GM18867 (cell line): ENCODE data around the gene SLC7A4.

ENCODE experiments used
- ATAC-seq: cut with Tn5 transposase; IDR thresholded peaks from one replicate; pipeline ENCODE4 v1.9.1; 2021; ENCODE audit warnings: mild to moderate bottlenecking, moderate library complexity; ENCODE audit not compliant: unreplicated experiment

Gene SLC7A4

DNA sequence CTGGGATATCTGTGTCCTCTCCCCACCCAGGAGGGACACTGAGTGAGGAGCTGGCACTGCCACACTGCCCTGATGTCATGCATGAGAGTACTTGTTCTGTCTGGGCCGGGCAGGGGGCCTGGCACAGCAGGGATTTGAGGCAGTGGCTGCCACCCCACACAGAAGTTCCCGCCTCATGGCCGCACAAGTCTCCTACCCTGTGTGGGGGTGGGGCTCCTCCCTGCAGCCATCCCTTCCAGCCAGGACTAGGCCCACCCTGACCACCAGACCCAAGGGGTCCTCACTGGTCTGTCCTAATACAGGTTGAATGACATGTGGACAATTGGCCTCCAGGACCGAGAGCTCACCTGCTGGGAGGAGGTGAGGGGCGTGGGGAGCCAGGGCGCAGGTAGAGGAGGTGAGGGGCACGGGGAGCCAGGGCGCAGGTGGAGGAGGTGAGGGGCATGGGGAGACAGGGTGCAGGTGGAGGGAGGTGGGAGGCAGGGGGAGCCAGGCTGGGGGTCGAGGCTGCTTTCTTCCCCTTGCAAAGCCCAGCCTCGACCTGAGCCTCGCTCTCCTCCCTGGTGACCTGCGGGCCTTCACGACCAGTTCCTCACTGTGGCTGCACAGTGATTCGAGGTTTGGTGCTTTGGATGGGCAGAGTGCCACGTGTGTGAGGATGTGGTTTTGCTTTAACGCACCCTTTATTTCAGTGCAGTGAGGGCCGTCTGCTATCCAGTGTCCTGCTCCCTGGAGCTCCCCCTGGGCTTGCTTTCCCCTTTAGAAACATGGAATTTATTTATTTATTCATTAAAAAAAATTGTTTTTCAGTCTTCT lies 42.8 kb downstream of the SLC7A4 start:
- ATAC-seq = no peak

DNA sequence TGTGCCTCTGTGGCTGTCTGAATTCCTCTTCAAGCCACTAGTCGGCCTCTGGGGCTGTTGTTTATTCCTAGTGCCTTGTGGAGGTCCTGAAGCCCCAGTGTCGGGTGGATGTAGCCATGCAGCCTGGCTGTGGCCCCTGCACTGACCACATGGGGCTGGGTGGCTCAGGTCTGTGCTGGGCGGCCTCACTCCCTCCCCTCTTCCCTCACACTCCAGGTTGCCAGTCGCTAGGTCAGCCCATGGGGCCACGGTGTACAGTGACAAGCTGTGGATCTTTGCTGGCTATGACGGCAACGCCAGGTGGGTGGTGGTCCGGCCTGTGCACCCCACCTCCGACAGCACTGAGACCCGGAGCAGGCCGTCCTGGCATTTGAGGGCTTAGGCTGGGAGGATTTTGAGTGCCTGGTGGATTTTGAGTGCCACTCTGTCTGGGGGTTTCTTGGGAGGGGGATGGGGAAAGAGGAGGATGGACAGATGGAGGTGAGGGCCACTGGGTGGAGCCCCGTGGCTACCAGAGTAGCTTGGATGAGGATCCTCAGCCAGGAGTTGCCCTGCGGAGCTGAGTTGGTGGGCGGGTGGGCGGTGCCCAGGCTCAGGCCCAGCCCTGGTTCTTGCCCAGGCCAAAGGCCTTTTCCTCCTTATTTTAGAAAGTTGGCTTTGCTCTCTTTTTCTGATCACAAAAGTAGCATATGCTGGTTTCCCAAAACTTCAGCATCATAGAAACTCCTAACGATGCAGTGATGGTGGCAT lies 43.6 kb downstream of the SLC7A4 start:
- ATAC-seq = no peak

DNA sequence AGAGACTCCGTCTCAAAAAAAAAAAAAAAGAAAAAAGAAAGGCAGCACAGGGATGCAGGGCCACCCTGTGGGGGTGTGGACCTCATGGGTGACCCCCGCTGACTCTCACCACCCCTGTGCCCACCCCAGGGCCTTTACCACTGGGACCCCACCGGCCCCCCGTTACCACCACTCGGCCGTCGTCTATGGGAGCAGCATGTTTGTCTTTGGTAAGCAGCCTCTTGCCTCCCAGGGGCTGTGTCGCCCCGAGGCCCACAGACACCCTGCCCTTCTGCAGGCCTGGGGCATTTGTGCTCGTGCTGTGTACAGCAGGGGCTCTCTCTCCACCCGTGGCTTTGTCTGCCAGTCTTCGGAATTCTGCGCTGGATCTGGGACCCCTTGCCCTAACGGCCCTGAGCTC lies 45.0 kb downstream of the SLC7A4 start:
- no peak for ATAC-seq

DNA sequence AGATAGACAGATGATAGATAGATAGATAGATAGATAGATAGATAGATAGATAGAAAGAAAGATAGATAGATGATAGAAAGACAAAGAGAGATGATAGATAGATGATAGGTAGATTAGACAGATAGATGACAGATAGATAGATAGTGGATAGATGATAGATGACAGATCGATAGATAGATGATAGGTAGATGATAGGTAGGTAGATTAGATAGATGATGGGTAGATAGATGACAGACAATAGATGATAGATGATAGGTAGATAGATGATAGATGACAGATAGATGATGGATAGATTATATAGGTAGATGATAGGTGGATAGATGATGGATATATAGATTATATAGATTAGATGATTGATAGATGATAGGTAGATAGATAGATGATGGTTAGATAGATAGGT lies 46.0 kb downstream of the SLC7A4 start:
- no peak for ATAC-seq

DNA sequence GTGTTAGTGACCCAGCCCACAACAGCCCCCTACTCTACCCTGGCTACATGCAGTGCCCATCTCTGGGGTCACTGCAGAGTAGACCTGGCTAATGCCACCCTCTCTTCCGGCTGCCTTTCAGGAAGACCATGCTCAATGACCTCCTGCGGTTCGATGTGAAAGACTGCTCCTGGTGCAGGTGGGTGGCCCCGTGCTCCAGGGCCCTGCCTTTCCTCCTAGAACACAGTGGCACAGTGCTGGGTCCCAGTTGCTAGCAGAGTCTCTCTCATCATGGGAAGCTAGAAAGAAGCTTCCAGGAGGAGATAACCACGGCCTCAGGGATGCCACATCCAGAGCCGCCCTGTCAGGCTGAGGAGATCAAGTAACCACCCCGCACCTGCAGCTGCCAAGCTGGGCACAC lies 46.6 kb downstream of the SLC7A4 start:
- ATAC-seq = no peak

GRCh38 chr22:20983081-20983771 lies 49.1 kb downstream of the SLC7A4 start:
- no peak for ATAC-seq

- ATAC-seq = peak; percentile 23
Observed at GRCh38 chr22:20982563-20982882, 49.8 kb downstream of the SLC7A4 start.

DNA sequence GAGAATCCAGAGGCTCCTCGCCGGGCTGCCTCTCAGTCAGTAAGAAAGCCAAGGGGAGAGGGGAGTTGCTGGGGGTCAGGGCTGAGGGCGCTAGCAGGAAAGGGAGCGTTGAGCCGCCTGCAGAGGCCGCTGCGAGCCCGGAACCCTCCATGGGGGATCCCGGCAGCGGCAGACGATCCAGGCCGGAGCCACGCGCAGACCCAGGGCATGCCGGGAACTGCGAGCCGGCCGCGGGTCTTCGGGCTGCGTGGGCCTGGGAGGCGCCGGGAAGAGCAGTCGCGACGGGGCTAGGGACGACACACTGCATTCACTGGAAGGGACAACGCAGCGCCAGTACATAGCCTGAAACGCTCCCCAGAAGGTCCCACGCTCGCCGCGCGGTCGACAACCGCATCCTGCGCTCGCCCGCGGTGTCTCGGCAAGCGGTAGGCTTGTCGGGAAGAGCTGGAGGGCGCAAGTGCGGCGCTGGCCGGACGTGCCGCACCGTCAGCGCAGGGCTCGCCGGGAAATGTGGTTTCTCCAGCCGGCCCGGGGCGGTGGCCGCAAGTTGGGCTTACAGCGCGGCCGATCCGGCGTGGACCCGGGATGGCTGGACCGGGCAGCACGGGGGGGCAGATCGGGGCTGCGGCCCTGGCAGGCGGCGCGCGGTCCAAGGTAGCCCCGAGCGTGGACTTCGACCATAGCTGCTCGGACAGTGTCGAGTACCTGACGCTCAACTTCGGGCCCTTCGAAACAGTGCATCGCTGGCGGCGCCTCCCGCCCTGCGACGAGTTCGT lies 50.4 kb downstream of the SLC7A4 start, which contains the start of gene LZTR1:
Gene LZTR1, plus strand, starts transcription at position 511 of the 776 bp plus-strand sequence. Its CDS starts 75 bp downstream, at position 586.
- peak; percentile 86 for ATAC-seq

DNA sequence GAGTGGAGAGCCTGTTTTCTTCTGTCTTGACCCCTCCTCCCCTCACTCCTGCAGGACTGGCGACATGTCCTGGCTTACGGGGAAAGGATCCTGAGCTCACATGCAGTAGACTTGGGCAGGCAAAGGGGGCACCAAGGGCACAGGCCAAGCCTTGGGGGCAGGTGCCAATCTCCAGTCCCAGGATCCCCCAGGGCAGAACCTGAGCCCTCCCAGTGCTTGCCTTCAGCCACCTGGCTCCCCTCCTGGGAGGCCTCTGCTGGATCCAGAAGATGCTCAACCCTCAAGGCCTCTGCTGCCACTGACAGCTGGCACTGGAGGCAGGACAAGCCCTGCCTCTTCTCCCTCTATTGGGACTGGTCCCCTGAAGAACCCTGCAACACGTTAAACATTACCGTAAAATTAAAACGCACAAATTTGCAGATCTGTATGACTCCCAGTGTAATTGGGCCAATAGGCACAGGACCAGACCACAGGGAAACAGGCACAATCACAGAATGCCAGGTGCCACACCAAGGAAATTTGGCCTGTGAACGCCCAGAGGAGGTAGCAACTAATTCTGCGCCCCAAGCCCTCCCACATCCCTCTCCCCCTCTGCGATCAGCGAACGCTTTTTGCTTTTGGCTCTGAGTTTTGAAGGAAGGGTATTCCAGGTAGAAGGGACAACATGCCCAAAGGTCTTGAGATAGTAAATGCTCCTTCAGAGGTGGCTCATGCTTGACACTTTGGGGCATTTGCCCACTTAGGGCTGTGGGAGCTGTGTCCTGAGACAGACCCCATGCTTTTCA lies 51.2 kb downstream of the SLC7A4 start:
- no peak for ATAC-seq

- no peak for ATAC-seq
Observed at GRCh38 chr22:20980523-20980922, 51.8 kb downstream of the SLC7A4 start.

- no peak for ATAC-seq
Observed at GRCh38 chr22:20979940-20980453, 52.4 kb downstream of the SLC7A4 start.

DNA sequence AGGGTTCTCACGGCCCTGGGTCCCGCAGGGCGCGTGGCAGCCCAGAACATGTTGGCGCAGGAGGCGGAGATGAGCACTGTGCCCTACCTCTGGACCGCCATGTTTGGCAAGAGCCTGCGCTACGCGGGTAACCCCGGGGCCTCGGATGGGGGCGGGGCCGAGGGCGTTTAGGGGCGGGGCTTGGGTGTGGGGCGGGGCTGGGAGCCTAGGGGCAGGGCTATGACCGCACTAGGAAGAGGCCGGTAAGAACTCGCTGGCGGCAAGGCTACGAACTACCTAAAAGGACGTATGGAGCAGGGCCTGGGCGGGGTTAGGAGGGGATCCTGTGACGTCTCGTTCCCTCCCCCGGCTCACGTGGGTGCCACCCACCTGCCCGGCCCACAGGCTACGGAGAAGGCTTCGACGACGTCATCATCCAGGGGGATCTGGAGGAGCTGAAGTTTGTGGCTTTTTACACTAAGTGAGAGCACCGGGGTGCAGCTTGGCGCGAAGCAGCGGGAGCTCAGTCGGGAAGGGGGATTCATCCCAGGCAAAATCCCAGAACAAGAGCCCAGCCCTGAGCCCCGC lies 53.0 kb downstream of the SLC7A4 start:
- no peak for ATAC-seq
